CD8-positive, alpha-beta memory T cell (primary cell): ENCODE results near the gene COPB1. TPM values are rescaled to one million over a fixed set of nuclear protein-coding genes. Genes with fewer than 3 reads are reported as not detected.
A peak's percentile ranks its signal among the peaks of the same experiment; 100 is the strongest.

ENCODE experiments used
- CTCF ChIA-PET: fragments of 350-600 bp; sonication (Branson Sonifier 250); formaldehyde crosslinking; loops from one replicate; lab custom pipeline; 2021; ENCODE audit warnings: antibody characterized with exemption; lab: Charles Lee
- POLR2A ChIA-PET: fragments of 350-600 bp; sonication (Branson Sonifier 250); formaldehyde crosslinking; loops from one replicate; lab custom pipeline; 2021; ENCODE audit warnings: antibody characterized with exemption; lab: Charles Lee
- DNase-seq, 5 donors: peaks; one replicate each; pipeline versions ENCODE4 v3.0.0 to v3.0.0-alpha.2; 2020 to 2022; ENCODE audit warnings: mixed read lengths in 1 of 5
- H3K27ac ChIP-seq: one replicate; pipeline ENCODE4 v1.7.0; 2013; ENCODE audit warnings: low read depth, mild to moderate bottlenecking, low read length, moderate library complexity
- H3K27me3 ChIP-seq: 2 replicates; pipeline ENCODE4 v1.7.0; 2013; ENCODE audit warnings: low read length, mild to moderate bottlenecking; ENCODE audit not compliant: insufficient read depth, poor library complexity, severe bottlenecking
- H3K36me3 ChIP-seq: 2 replicates; pipeline ENCODE4 v1.7.0; 2013; ENCODE audit warnings: mild to moderate bottlenecking, low read length, moderate library complexity; ENCODE audit not compliant: insufficient read depth
- H3K4me1 ChIP-seq: 2 replicates; pipeline ENCODE4 v1.7.0; 2013; ENCODE audit warnings: mild to moderate bottlenecking, low read length, moderate library complexity; ENCODE audit not compliant: insufficient read depth
- H3K4me3 ChIP-seq: 2 replicates; pipeline ENCODE4 v1.7.0; 2013; ENCODE audit warnings: mild to moderate bottlenecking, low read length
- H3K9me3 ChIP-seq: 2 replicates; pipeline ENCODE4 v1.7.0; 2013; ENCODE audit warnings: mild to moderate bottlenecking, low read length
- H3K27ac Mint-ChIP-seq, 8 donors: one replicate each; pipeline ENCODE4 v1.8.0; 2020 to 2021; ENCODE audit warnings: mixed read lengths in 8 of 8, mild to moderate bottlenecking in 6 of 8, inconsistent platforms in 3 of 8, moderate library complexity in 3 of 8
- H3K27me3 Mint-ChIP-seq, 2 donors: one replicate each; pipeline ENCODE4 v1.8.0; 2020 to 2021; ENCODE audit warnings: mixed read lengths in 2 of 2, mild to moderate bottlenecking in 1 of 2, moderate library complexity in 1 of 2
- H3K36me3 Mint-ChIP-seq, 3 donors: one replicate each; pipeline ENCODE4 v1.8.0; 2020 to 2021; ENCODE audit warnings: mixed read lengths in 3 of 3, inconsistent platforms in 1 of 3, mild to moderate bottlenecking in 1 of 3
- H3K4me1 Mint-ChIP-seq, 3 donors: one replicate each; pipeline ENCODE4 v1.8.0; 2020 to 2021; ENCODE audit warnings: mixed read lengths in 3 of 3, inconsistent platforms in 1 of 3, mild to moderate bottlenecking in 1 of 3
- H3K4me3 Mint-ChIP-seq, 7 donors: one replicate each; pipeline ENCODE4 v1.8.0; 2020 to 2021; ENCODE audit warnings: mixed read lengths in 7 of 7, mild to moderate bottlenecking in 6 of 7, moderate library complexity in 4 of 7, inconsistent platforms in 2 of 7
- H3K9me3 Mint-ChIP-seq, 5 donors: one replicate each; pipeline ENCODE4 v1.8.0; 2020 to 2022; ENCODE audit warnings: mixed read lengths in 5 of 5, mild to moderate bottlenecking in 3 of 5, moderate library complexity in 2 of 5, inconsistent platforms in 1 of 5
- polyA plus RNA-seq: library from polyadenylated mRNA; unstranded; fragments of 300-500 nt; fragmentation: Illumina TruSeq; gene quantifications from one replicate; pipeline ENCODE4 v1.2.3, GENCODE V29; 2021
- total RNA-seq, 2 experiments: library from RNA; stranded (reverse); gene quantifications; one replicate each; pipeline ENCODE4 v1.2.3, GENCODE V29; 2021

The COPB1 gene
- total and polyA plus RNA-seq, 3 experiments from 2014 or later = 76.4 to 111 (median 104) TPM

DNA sequence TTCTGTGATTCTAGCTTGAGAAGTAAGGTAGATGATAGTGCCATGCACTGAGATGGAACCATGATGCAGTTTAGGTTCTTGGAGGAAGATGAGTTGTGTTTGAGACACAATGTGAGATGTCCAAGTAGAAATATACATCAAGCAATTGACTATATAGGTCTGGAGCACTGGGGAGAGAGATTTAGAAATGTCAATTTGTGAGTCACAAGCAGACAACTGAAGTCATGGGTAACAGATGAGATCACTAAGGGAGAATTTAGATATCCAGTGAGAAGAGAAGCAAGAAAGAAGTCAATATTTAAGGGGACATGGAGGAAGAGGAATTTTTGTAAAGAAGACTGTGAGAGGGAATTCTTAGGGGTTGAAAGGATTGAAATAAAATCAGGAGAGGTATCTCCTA lies 75.5 kb downstream of the COPB1 start:
- Histone ChIP-seq H3K4me1 (no peaks in the 10 kb centered on the region), H3K27me3 (no peaks in the 10 kb centered on the region), H3K27ac (no peak overlapping the region), H3K9me3 (no peaks in the 10 kb centered on the region), H3K36me3 (no peaks in the 10 kb centered on the region), H3K4me3 (no peak overlapping the region)
- Mint-ChIP-seq H3K27me3 (no peaks in the 10 kb centered on the region), H3K4me1 (peaks cover 0 to 4% (median 0%) of the 10 kb centered on the region in 3 donors), H3K36me3 (no peaks in the 10 kb centered on the region), H3K4me3 (no peak overlapping the region), H3K9me3 (no peaks in the 10 kb centered on the region), H3K27ac (no peak overlapping the region)
- CTCF ChIA-PET = no interaction called here
- POLR2A ChIA-PET = no interaction called here
- DNase-seq = no peak

DNA sequence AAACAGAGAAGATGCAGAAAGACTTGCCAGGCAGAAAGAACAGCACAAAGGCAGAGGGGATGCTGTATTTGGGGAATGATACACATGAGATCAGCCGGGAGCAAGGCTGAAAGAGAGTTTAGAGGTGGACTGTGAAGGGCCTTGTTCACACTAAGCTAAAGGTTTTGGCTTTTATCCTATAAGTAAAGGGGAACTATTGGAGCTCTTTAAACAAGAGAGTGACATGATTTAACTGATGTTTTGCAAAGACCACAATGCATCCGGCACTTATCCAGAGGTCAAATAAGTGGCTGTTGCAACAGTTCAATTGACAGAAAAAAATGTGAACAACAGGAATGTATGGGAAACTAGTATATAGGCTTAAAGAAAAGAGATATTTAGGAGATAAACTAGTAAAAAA lies 76.0 kb downstream of the COPB1 start:
- no peaks in the 10 kb centered on the region for H3K27me3 ChIP-seq
- Mint-ChIP-seq H3K27ac (no peak overlapping the region), H3K4me1 (peaks cover 0 to 4% (median 3%) of the 10 kb centered on the region in 3 donors), H3K27me3 (no peaks in the 10 kb centered on the region), H3K4me3 (no peak overlapping the region), H3K9me3 (no peaks in the 10 kb centered on the region), H3K36me3 (no peaks in the 10 kb centered on the region)
- H3K36me3 ChIP-seq = no peaks in the 10 kb centered on the region
- ChIA-PET POLR2A (no interaction called here), CTCF (no interaction called here)
- no peak for DNase-seq
- H3K4me3 ChIP-seq = no peak overlapping the region
- H3K27ac ChIP-seq = no peak overlapping the region
- H3K9me3 ChIP-seq = no peaks in the 10 kb centered on the region
- H3K4me1 ChIP-seq = no peaks in the 10 kb centered on the region

DNA sequence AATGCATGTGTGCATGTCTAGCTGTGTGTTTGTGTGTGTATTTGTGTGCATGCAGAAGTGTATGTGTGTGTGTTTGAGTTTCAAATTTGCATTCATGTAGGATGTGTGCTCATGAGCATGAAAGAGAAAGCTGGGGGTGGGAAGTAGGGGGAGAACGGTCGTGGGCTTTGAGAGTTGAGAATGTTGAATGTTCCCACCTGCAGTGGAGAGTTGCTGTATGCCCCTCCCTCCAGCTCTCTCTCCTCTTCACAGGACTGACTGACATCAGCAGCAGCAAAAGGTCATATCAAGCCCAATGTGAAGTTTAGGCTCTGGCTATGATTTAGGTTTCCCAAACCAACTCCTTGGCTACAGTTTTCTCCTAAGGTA lies 76.8 kb downstream of the COPB1 start:
- Mint-ChIP-seq H3K27ac (no peak overlapping the region), H3K27me3 (no peaks in the 10 kb centered on the region), H3K36me3 (no peaks in the 10 kb centered on the region), H3K4me1 (peaks cover 3 to 4% (median 3%) of the 10 kb centered on the region in 3 donors), H3K9me3 (no peaks in the 10 kb centered on the region), H3K4me3 (no peak overlapping the region)
- Histone ChIP-seq H3K36me3 (no peaks in the 10 kb centered on the region), H3K9me3 (no peaks in the 10 kb centered on the region), H3K27me3 (no peaks in the 10 kb centered on the region), H3K4me3 (no peak overlapping the region), H3K4me1 (no peaks in the 10 kb centered on the region), H3K27ac (no peak overlapping the region)
- POLR2A ChIA-PET = interaction anchor here (0.7 kb wide), 1 partner anchor 12 kb away, joined by 7 read pairs; no protein-coding TSS in a partner anchor
- no peak for DNase-seq
- CTCF ChIA-PET = no interaction called here

DNA sequence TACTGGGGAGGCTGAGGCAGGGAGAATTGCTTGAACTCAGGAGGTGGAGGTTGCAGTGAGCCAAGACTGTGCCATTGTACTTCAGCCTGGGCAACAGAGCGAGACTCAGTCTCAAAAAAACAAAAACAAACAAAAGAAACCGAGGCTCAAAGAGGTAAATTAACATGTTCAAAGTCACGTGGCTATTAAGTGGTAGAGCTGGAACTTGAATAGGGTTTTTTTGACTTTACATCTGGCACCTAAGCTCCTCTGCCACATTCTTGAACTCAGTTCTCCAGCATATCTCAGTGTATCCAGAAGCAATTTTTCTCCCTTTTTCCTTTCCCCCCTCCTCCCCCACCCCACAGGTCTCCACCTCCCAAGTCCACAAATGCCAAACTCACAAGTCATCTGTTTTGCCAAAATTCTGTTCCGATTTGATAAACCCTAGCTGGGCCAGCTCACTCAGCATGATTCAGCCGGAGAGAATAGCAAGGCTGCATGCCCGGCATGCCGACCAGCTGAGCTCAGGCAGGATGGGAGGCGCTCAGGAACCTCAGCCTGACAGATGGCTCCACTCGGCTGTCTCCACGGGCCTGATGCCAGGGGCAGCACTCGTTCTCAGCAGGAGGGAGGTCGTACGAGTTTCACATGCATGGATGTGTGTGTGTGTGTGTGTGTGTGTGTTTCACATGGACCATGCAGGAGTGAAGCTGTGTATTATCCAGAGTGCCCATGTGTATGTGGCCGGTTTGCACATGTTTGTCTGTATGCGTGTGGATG lies 77.4 kb downstream of the COPB1 start:
- no peak overlapping the region for H3K4me3 Mint-ChIP-seq
- ChIA-PET POLR2A (interaction anchor here (0.7 kb wide), 1 partner anchor 12 kb away, joined by 7 read pairs; no protein-coding TSS in a partner anchor), CTCF (no interaction called here)
- no peaks in the 10 kb centered on the region for H3K36me3 Mint-ChIP-seq
- H3K36me3 ChIP-seq = no peaks in the 10 kb centered on the region
- H3K4me1 ChIP-seq = no peaks in the 10 kb centered on the region
- no peaks in the 10 kb centered on the region for H3K9me3 Mint-ChIP-seq
- no peak for DNase-seq
- no peaks in the 10 kb centered on the region for H3K27me3 ChIP-seq
- no peak overlapping the region for H3K4me3 ChIP-seq
- H3K4me1 Mint-ChIP-seq = peaks cover 5 to 9% (median 8%) of the 10 kb centered on the region in 3 donors
- H3K9me3 ChIP-seq = no peaks in the 10 kb centered on the region
- no peak overlapping the region for H3K27ac ChIP-seq
- H3K27ac Mint-ChIP-seq = no peak overlapping the region
- no peaks in the 10 kb centered on the region for H3K27me3 Mint-ChIP-seq

DNA sequence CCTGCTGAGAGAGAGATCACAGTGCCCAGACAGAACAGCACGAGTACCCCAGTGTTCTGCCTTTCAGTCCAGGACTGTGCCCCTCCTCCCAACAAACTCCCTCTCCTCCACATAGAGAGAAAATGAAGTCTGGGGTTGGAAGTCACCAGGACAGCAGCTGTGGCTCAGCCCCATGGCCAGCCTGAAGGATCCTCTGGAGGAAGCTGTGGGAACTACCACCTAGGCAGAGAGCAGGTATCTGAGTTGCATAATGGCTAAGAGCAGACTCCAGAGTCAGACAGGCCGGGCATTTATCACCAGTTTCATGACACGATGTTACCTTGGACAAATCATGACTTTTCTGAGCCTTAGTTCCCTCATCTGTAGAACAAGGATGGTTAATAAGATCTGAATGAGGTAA lies 79.4 kb downstream of the COPB1 start:
- no peak for DNase-seq
- Mint-ChIP-seq H3K9me3 (no peaks in the 10 kb centered on the region), H3K4me1 (peaks cover 21 to 25% (median 25%) of the 10 kb centered on the region in 3 donors), H3K4me3 (no peak overlapping the region), H3K27me3 (no peaks in the 10 kb centered on the region), H3K27ac (no peak overlapping the region), H3K36me3 (no peaks in the 10 kb centered on the region)
- Histone ChIP-seq H3K4me3 (no peak overlapping the region), H3K9me3 (no peaks in the 10 kb centered on the region), H3K4me1 (peaks cover 10% of the 10 kb centered on the region), H3K36me3 (no peaks in the 10 kb centered on the region), H3K27me3 (no peaks in the 10 kb centered on the region), H3K27ac (no peak overlapping the region)
- POLR2A ChIA-PET = no interaction called here
- CTCF ChIA-PET = interaction anchor here (0.6 to 2.1 kb wide), 2 partner anchors 27 to 120 kb away, joined by 3 to 9 read pairs; no protein-coding TSS in a partner anchor

DNA sequence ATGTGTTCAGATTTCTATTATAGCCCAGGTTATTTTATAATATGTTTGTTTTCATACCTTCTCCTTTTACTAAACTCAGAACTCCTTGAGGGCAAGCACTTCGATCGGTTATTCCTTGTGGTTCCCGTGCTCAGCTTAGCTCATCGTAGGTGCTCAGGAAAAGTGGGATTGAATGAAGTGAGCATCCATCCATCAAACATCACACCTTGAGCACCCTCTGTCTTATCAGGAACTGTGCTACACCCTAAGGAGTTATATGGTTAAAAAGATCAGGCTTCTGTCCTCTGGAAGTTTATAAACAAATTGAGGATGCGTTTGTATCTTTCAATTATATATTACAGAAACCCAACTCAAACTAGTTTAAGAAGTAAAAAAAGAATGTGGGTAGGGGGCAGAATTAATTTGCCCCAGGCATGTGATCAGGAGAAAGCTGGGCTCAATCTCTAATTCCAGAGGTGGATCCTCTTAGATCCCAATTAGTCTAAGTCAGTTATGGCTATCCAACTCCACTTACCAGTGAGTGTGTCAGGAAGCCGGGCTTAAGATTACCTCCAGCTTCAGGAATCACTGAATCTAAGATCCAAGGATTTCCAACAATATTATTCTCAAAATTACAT lies 80.7 kb downstream of the COPB1 start:
- Mint-ChIP-seq H3K4me1 (peaks cover 34 to 36% (median 35%) of the 10 kb centered on the region in 3 donors), H3K36me3 (no peaks in the 10 kb centered on the region), H3K4me3 (no peak overlapping the region), H3K9me3 (no peaks in the 10 kb centered on the region), H3K27ac (peak overlapping the region in 1 of 8 donors; percentile 42), H3K27me3 (no peaks in the 10 kb centered on the region)
- no peak for DNase-seq
- H3K27me3 ChIP-seq = no peaks in the 10 kb centered on the region
- H3K4me1 ChIP-seq = peaks cover 20% of the 10 kb centered on the region
- no peak overlapping the region for H3K27ac ChIP-seq
- ChIA-PET POLR2A (no interaction called here), CTCF (interaction anchor here (0.7 to 2.8 kb wide), 5 partner anchors 37 to 646 kb away, joined by 3 to 15 read pairs (median 4); no protein-coding TSS in a partner anchor)
- no peak overlapping the region for H3K4me3 ChIP-seq
- no peaks in the 10 kb centered on the region for H3K36me3 ChIP-seq
- no peaks in the 10 kb centered on the region for H3K9me3 ChIP-seq

DNA sequence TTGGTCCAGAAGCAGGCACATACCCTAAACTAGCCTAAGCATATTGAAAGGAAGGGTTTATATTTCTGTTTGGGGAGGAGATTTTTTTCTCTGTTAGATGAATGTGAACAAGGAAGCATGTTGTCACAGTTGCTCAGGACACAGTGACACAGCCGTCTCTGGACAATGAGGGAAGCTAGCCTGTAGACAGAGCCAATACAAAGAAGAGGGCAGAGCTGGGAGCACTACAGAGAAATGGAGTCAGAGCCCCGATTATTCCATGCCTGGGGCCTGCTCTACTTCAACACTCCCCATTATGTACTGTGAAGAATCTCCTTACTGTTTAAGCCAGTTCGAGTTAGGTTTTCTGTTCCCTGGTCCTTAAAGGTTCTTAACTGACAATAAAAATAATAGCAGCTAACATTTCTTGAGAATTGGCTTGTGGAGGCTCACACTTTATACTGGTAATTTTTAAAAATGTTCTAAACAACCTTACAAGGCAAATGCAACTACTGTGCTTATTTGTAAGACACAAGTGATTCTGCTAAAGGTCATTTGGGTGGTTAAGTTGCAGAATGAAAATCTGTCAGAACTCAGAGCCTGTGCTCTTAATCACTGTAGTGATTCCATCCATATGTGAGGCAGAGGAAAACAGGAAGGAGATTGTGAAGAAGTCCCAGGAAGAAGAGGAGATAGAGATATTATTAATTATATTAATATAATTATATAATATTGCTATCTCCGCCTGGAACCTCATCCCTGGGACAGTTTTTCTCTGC lies 81.8 kb downstream of the COPB1 start:
- Mint-ChIP-seq H3K27me3 (no peaks in the 10 kb centered on the region), H3K36me3 (no peaks in the 10 kb centered on the region), H3K4me1 (peaks cover 38 to 40% (median 40%) of the 10 kb centered on the region in 3 donors), H3K4me3 (peak overlapping the region in 1 of 7 donors; percentile 35), H3K9me3 (no peaks in the 10 kb centered on the region), H3K27ac (peak overlapping the region in 5 of 8 donors; percentile 23 to 73 (median 52))
- ChIA-PET CTCF (interaction anchor here (1.0 to 2.8 kb wide), 4 partner anchors 24 to 117 kb away, joined by 4 to 15 read pairs (median 6); no protein-coding TSS in a partner anchor), POLR2A (no interaction called here)
- Histone ChIP-seq H3K27ac (no peak overlapping the region), H3K4me1 (peaks cover 20% of the 10 kb centered on the region), H3K9me3 (no peaks in the 10 kb centered on the region), H3K4me3 (no peak overlapping the region), H3K36me3 (no peaks in the 10 kb centered on the region), H3K27me3 (no peaks in the 10 kb centered on the region)
- DNase-seq = no peak
